8988T (cell line): ENCODE measurements around the gene PTPRT.
"Not testable (repeated sequence)": the region's sequence is repeated elsewhere in the genome, so short reads cannot be mapped to it uniquely, and the experiment has no call there.

ENCODE experiments used
- DNase-seq: peaks from one replicate; pipeline ENCODE4 v3.0.0; 2011

PTPRT gene

DNA sequence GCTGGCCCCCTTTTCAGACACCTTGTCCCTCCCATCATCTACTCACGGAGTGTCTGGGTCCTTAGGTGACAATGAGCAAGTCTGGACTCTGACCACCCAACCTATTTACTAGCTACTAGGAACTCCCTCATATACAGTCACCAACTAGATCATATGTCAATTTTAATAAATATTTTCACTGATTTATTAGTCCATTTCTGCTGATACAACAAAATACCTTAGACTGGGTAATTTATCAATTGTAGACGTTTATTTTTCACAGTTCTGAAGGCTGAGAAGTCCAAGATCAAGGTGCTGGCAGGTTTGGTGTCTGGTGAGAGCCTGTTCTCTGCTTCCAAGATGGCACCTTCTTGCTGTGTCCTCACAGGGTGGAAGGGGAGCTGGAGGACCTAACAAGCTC, 229.7 kb downstream of the PTPRT start:
- no peak for DNase-seq

DNA sequence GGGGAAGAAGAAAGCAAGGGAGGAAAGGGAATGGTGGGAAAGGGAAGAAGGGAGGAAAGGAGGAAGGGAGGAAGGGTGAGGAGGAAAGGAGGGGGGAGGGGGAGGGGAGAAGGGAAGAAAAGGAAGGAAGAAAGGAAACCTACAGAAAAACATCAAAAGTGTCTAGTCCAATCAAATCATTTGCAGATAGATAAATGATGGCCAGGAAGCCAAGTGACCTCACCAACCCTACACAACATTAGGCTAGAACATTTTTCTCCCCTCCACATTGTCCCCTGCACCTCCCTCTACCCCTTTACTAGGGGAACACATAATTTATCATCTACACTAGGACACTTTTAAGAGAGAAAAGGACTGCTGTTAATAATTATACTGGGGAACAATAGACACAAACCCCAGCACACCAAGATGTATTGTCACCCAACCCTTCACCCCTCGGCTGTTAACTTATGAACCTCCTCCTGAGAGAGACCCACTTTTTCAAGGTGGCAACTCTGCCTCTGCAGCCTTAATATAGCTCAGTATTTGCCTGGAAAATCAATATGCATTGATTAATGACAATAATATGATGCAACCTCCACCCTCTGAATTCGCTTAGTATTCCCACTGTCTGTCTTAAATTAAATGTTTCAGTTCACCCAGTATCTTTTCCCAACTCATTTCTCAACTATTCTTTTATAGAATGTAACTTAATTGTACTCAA, 231.2 kb downstream of the PTPRT start:
- no peak for DNase-seq

DNA sequence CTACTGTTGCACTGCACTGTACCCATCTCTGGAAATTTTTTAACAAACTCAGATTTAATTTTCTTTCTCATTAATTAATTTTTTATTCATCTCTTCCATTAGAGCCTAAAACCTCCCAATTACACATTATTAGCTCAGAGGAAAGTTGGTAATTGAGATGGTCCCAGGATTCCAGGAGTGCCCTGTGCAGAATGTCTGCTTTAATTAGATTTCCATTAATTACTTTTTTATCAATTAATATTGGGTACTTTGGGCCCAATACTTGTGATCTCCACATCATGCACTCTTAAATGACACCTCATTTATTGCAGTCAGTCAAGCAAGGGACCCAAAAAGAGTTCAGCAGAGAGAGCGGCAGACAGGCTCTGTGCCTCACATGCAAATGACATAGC, 232.0 kb downstream of the PTPRT start:
- DNase-seq: no peak

DNA sequence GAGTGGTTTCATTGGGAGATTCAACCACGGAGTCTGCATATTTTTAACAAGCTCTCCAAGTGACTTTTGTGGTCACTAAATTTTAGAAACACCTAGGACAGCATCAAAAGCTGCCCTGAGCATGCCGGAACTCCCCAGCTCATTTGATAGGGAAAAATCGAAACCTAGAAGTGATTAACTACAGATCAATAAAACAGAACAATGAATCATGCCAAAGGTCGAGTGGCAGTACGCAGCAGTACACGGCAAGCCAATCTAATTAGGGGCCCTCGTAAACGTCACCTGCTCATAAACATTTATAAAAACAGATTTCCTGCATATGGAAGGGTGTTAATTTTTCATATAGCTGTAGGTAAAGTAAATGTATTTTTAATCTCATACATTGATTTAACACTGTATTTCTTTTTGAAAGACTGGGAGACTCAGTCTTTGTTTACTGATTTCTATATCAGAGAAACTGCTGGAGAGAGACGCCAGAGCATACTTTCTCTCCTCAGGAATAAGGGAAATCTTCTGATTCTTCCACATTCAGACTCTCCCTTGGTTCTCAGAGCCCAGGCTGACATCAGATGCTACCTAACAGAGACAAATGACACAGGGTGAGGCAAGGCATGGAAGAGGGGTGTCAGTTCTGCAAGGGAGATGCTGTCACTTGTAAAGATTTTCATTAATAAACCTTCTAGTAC, 232.5 kb downstream of the PTPRT start:
- DNase-seq: no peak

DNA sequence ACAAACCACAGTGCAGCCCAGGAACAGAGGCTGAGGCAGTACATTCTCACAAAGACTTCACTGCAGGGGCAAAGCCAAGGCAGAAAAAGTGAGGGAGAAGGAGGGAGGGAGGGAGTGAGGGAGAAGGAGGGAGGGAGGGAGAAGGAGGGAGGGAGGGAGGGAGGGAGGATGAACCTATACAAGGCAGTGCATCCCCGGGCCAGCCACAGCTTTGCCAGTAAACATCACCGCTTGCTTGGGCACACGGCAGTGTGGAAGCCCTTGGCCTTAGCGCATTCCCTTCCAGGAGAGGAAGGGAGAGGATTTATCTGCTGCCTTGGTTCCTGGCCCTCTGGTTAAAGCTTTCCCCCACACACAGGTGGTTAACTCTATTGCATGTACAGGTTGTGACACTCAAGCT, 234.0 kb downstream of the PTPRT start:
- DNase-seq: no peak

DNA sequence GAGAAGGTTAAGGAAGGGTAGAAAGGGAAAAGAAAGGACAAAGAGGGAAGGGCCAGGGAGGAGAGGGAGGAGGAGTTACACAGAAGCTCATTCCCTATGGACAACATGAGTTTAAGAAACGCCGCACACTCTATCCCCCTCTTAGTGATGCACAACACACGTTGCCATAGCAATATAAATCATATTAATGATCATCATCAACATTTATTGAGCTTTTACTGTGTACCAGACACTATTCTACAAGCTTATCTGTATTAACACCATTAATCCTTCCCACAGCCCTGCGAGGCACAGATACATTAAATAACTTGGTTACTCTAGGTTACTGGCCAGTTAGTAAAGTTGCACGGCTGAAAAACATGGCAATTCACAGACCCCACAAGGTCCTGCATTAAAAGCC, 234.8 kb downstream of the PTPRT start:
- DNase-seq: no peak

DNA sequence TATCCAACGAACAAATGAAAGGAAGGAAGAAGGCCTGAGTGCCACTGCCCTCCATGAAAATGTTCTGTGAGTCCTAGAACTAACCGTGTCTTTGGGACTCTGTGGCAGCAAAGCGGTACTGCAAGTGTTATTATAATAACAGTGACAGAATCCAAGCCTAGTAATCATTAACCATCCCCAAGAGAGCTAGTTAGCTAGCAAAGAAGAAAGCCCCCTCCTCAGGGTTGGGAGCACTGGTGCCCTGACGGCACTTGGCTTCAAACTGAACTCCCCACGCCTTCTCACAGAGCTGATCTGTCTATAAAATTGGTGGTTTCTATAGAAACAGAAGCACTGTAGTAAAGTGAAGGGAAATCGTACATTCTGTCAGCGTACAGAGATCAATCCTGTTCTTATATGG, 239.8 kb downstream of the PTPRT start:
- DNase-seq: no peak

DNA sequence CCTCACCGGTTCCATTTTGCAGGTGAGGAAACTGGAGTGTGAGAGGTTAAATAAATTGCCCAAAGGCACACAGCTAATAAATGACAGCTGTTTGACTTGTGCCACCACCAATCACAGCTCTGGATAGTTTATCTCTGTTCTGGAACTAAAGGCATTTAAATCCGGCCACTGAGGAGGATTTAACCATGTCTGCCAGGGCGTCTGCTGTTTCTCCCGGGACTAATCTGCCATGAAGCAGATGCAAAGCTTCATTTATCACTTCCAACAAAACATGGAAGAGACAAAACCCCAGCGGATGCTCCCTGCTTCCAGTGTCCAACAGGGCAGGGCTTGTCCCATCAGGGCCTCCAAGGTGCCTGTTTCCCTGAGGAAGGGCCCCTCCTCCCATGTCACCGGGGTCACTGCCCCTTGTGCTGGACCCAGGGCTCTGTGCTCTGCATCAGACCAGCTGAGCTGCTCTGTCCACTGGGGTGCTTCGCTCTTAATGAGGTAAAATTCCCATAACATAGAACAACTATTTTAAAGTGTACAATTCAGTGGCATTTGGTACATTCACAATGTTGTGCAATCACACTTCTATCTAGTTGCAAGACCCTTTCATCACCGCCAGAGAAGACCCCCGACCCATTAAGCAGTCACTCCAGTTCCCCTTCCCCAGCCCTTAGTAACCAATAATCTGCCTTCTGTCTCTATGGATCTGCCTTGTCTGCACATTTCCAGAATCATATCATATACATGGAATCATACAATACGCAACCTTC, 244.3 kb downstream of the PTPRT start:
- no peak for DNase-seq

DNA sequence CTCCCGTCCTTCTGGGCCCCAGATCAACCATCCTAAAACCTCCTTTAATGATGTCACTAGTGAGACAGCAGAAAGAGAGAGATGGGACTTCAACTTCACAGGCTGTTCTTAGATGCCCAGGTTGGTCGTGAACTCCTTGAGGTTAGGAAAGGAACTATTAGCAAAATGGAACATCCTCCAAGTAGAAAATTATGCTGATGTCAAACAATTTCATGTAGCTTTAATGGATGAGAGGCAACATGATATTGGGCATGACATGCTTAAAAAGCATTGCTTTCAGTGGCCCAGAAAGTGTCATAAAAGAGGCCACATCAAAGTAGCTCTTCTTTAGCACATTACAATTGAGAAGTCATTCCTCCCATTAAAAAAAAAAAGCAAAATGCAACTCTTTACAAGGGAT, 248.1 kb downstream of the PTPRT start:
- DNase-seq: no peak

DNA sequence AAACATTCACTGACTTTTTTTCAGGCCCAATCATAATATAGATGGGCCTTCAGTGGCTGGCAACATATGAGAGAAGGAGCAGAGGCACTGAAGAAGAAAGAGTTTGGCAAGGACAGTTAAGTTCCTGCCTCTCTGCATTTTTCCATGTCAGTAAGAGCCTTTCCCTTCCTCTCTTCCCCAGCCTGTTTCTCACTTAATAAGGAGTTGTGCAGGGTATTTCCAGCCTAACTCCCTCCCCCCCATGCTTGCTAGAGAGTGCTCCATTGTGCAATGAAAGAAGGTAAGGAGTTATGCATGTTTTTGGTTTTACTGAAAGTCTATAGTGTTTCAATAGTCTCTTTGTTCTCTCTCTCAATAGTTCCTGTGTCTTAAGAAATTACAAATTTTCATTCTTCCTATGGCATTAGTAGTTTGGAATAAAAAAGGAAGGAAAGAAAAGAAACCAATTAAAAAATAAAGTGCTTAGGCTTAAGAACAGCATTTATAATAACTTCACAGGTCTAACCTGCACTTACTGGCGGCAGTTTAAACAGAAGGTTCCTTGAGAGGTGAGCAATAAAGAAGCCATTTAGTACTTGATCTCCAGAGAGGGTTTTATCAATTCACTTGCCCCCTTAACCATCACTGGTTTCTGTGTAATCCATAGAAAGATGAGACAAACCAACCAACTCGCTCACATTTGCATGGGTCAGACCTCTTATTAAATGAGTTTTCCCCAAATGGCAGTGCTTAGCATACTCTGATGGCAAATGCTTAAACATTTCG, 251.1 kb downstream of the PTPRT start:
- no peak for DNase-seq

DNA sequence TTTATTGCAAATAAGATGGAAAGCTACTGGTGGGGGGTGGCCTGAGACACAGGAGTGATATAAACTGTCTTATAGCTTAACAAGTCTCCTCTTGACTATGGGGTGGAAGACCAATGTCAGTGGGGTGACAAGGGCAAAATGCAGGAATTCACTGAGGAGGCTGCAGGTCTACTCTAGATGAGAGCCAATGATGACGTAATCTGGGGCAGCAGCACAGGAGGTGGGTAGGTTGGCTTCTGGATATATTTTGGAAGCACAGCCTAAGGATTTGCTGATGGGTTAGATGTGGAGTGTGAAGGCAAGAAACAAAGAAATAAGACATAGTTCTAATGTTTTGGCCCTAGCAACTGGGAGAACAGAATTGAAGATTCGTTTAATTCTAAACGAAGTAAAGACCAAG, 253.2 kb downstream of the PTPRT start:
- DNase-seq: no peak

DNA sequence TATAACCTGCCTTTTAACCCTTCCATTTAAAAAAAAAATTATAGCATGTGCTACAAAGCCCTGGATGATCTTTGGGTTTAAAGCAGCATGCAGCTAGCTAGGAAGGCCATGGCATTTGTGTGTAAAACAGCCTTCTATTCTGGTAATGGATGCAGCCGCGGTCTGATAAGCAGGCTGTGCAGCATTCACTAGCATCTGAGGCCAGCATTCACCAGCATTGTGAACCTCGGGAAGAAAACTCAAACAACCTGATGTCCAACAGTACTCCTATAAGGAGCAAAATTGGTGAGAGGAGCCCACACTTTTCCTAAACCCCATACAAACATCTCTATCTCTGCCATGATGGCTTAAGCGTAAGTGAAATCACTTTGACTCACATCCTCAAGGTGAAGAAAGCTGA, 265.5 kb downstream of the PTPRT start:
- no peak for DNase-seq

DNA sequence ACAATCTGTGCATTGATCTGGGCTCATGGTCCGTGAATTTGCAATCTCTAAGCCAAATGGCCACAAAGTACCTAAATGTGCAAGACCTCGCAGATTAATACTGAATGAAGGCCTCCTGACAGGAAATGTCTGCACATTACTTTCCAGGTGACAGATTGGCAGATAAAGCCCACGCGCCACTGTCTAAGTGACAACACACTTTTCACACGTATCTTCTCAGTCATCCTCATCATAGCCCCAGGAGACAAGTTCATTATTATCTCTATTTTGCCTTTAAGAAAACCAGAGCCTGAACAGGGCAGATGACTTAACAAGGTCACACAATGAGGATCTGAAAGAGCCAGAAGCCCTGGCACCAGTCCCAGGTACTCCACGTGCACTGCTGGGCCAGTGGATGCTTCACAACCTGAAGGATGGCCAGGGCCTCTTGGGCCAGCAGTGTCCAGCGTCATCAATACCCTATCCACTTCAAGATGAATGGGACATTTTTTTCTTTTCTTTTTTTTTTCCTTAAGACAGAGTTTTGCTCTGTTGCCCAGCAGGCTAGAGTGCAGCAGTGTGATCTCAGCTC, 266.3 kb downstream of the PTPRT start:
- no peak for DNase-seq

DNA sequence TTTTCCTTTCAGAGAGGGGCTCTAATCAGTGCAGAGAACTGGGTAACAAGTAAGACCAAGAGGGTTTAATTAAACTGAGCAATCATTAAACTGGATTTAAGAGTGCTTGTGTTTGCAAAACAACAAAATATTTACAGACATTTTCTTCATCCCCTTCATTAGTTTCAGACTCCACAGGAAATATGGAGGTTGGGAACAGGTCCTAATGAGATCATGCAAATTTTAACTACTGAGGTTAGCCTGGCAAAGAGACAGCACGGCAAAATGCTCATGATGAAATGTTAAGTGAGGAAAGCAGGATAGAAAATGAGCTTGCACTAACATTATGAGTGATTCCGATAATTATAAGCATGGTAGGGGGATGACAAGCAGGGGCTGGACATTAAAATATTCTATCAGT, 268.9 kb downstream of the PTPRT start:
- DNase-seq: no peak

DNA sequence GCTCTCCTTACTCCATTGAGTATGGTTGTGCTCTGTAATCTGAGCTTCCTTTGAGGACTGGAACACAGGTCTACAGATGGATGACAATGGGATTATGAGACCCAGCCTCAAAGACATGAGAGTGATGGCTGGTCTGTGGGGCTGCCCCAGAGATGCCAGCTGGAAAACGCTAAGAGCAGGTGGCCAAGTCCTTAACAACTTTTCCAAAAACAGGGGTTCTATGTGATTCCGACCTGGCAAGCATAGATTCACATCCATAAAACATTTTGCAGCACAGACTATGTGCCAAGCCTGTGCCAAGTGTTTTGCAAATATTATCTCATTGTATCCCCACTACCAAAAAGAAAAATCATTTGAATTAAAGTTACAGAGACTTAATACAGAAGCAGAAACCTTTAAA, 270.4 kb downstream of the PTPRT start:
- DNase-seq: no peak

DNA sequence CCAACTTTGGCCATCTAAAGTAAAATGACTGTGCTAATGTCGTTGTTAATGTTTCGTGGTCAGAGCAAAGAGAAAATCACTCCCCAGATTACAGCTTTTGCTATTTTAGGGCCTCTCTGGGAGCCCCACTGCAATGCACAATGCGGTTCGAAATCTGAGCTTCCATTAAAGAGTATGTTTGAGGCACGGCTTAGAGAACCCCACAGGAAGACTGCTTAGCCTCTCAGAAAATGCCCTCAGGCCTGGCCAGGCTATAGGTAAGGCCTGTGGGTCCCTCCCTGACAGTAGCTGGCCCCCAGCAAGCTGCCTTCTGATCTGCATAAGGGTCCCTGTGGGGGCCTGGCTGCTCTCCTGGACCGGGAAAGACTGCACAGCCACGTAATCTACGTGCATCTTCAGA, 274.6 kb downstream of the PTPRT start:
- DNase-seq: no peak

DNA sequence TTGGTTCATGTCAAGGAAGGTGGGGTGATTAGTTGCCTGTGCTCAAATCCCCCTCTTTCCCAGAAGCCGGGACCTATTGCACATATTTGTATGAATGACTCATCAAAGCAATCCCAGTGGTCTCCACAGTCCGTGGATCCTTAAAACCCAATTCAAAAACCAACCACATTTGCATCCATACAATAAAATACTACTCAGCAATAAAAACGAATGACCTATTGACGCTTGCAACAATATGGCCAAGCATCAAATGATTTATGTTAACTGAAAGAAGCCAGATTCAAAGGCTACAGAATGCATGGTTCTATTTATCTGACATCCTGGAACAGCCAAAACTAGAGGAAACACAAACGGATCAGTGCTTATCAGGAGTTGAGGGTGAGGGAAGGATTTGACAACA, 275.4 kb downstream of the PTPRT start:
- no peak for DNase-seq

DNA sequence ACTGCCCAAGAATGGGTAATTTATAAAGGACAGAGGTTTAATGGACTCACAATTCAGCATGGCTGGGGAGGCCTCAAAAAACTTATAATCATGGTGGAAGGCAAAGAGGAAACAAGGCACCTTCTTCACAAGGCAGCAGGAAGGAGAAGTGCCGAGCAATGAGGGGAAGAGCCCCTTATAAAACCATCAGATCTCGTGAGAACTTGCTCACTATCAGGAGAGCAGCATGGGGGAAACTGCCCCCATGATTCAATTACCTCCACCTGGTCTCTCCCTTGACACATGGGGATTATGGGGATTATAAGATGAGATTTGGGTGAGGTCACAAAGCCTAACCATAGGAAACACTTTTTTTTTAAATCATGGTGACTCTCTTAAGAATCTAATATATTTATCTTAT, 278.9 kb downstream of the PTPRT start:
- DNase-seq: not testable (repeated sequence)

DNA sequence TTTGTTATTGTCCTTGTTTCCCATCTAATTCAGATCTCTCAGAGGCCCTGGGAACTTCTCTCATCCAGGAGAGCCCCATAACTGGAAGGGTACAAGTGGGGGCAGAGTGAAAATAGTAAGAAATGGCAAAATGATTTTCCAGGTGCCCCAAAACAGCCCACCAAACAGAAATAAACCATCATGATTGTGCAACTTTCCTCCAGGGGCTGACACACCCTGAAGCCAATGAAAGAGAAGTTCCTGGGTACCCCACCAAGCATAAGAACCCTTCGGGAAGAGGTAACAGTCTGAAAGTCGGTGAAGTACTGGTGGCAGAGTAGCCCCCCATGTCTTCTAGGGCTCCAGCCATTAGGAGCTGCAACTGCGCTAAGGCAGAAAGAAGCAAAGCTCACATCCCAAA, 282.0 kb downstream of the PTPRT start:
- no peak for DNase-seq

DNA sequence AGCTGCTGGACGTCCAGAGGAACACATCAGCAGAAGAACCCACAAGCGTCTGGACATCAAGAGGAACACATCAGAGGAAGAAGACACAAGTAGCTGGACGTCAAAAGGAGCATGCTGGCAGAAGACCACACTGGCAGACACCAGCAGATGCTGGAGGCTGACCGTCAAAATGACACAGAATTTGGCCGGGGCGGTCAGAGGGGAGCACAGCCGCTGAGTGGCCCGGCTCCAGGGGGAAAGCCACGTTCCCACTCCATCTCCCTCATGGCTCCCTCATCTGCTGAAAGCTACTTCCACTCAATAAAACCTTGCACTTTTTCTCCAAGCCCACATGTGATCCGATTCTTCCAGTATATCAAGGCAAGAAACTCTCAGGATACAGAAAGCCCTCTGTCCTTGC, 283.6 kb downstream of the PTPRT start:
- DNase-seq: no peak

DNA sequence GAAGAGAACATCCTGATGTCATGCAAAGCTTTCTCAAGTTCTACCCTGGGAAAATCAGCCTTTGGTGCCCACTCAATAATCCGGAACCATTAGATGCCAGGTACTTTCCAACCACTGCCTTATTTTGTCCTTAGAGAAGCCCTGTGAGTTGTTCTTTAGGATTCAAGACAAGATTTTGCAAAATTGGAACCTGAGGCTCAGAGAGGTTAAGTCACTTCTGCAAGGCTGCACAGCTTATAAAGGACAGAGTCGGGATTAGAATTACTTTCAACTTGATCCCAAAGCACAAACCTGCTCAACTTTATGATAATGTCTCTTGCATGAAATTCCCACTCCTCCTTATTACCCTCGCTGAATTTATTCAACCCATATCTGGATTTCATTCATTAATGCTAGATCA, 287.2 kb downstream of the PTPRT start:
- no peak for DNase-seq

DNA sequence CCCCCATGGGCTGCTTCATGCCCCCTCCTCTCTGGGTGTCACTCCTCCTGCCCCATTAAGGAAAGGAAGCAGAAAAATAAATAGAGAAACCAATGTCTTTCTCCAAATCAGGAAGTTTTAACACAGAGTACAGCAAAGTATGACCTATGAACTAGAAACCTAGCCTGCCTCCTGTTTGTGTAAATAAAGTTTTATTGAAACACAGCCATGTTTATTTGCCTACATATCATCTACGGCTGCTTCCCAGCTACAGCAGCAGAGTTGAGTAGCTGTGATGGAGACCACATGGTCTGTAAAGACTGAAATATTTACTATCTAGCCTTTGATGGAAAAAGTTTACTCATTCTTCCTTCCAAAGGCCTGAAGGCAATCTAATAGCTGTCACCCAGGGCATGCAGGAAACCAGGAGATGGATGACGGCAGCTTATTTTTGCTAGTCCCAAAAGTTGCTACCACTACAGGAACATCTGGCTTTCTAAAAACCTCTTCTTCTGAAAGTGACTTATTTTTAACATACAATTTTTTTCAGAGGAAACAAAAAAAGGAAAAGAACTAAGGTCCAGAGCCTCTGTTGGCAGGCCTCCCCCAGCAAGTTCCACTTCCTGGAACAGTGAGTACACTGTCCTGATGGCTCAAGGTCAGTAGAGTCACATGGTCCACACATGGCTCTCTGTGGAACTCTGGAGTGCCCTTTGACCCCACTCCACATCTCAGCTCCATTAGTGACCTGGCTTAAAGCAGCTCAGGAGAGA, 287.8 kb downstream of the PTPRT start:
- no peak for DNase-seq
